DND-41 (cell line): Measurements from ENCODE around the gene RIOK2.

Experiments used
- CTCF ChIP-seq: IDR thresholded peaks from 2 replicates; pipeline ENCODE4 v1.5.1; 2012; ENCODE audit warnings: borderline replicate concordance, low read length, moderate library complexity, mild to moderate bottlenecking; ENCODE audit not compliant: poor library complexity, severe bottlenecking; ENCODE audit errors: extremely low read depth
- EZH2 ChIP-seq: IDR thresholded peaks from 3 replicates; pipeline ENCODE4 v1.6.1; 2012; ENCODE audit warnings: borderline replicate concordance, low read depth, mild to moderate bottlenecking, moderate library complexity, low read length, inconsistent platforms; ENCODE audit not compliant: severe bottlenecking

GRCh38 chr5:97112230-97112629, 70.8 kb downstream of the RIOK2 start:
- no peak for TF ChIP-seq CTCF
- no peak for TF ChIP-seq EZH2
